CD4-positive, alpha-beta T cell (primary cell): Measurements from ENCODE around the gene PRAMEF1. TPM values are rescaled to one million over a fixed set of nuclear protein-coding genes. Genes with fewer than 3 reads are reported as not detected.

Experiments
- ATAC-seq: fragments of 200-7000 bp; cut with Tn5 transposase; one replicate; pipeline ENCODE4 v1.10.0; 2022; ENCODE audit warnings: mild to moderate bottlenecking; ENCODE audit not compliant: poor library complexity
- CTCF ChIA-PET: fragments of 350-600 bp; sonication (Branson Sonifier 250); formaldehyde crosslinking; loops from one replicate; lab custom pipeline; 2021; ENCODE audit warnings: antibody characterized with exemption, inconsistent platforms; lab: Charles Lee
- POLR2A ChIA-PET: fragments of 350-600 bp; sonication (Branson Sonifier 250); formaldehyde crosslinking; loops from one replicate; lab custom pipeline; 2021; ENCODE audit warnings: antibody characterized with exemption, inconsistent platforms; lab: Charles Lee
- DNase-seq, 14 experiments: peaks; one replicate each; pipeline ENCODE4 v3.0.0-alpha.2; 2013 to 2020; ENCODE audit warnings: mixed read lengths in 2 of 14
- H3K27ac ChIP-seq, 2 donors: one replicate each; pipeline versions ENCODE4 v1.5.1 to v1.7.0; 2013; ENCODE audit warnings: low read length in 2 of 2, low read depth in 1 of 2, mild to moderate bottlenecking in 1 of 2
- H3K27me3 ChIP-seq, 2 experiments: 1 replicate in 1 of 2; 2 replicates in 1 of 2; pipeline versions ENCODE4 v1.6.1 to v1.7.0; 2013; ENCODE audit warnings: low read length in 2 of 2, control low read depth in 1 of 2, mild to moderate bottlenecking in 1 of 2, moderate library complexity in 1 of 2; ENCODE audit not compliant: insufficient read depth in 2 of 2, control insufficient read depth in 1 of 2
- H3K36me3 ChIP-seq: one replicate; pipeline ENCODE4 v1.6.1; 2013; ENCODE audit warnings: low read length, control low read depth; ENCODE audit not compliant: insufficient read depth
- H3K4me1 ChIP-seq: one replicate; pipeline ENCODE4 v1.6.1; 2013; ENCODE audit warnings: low read length, control low read depth; ENCODE audit not compliant: insufficient read depth
- H3K4me3 ChIP-seq: one replicate; pipeline ENCODE4 v1.5.1; 2013; ENCODE audit warnings: mild to moderate bottlenecking, low read length, moderate library complexity
- H3K9me3 ChIP-seq, 2 experiments: 1 replicate in 1 of 2; 2 replicates in 1 of 2; pipeline versions ENCODE4 v1.6.1 to v1.7.0; 2013; ENCODE audit warnings: low read length in 2 of 2, mild to moderate bottlenecking in 2 of 2, control low read depth in 1 of 2, moderate library complexity in 1 of 2; ENCODE audit not compliant: control insufficient read depth in 1 of 2, insufficient read depth in 1 of 2
- H3K27ac Mint-ChIP-seq: one replicate; pipeline ENCODE4 v1.8.0; 2020; ENCODE audit warnings: mixed read lengths
- H3K27me3 Mint-ChIP-seq: one replicate; pipeline ENCODE4 v1.8.0; 2021; ENCODE audit warnings: mixed read lengths
- H3K36me3 Mint-ChIP-seq: one replicate; pipeline ENCODE4 v1.8.0; 2021; ENCODE audit warnings: low read depth, mixed read lengths
- H3K4me1 Mint-ChIP-seq: one replicate; pipeline ENCODE4 v1.8.0; 2021; ENCODE audit warnings: low read depth, mixed read lengths
- H3K4me3 Mint-ChIP-seq: one replicate; pipeline ENCODE4 v1.8.0; 2020; ENCODE audit warnings: mild to moderate bottlenecking, mixed read lengths
- H3K9me3 Mint-ChIP-seq: one replicate; pipeline ENCODE4 v1.8.0; 2020; ENCODE audit warnings: mixed read lengths
- intact Hi-C, 2 experiments: fragments of 100-400 bp; cut with DNase I in 1 of 2; cut with micrococcal nuclease in 1 of 2; formaldehyde crosslinking; loops; one replicate each; pipeline versions ENCODE4 v1.15.1 to v1.9.0; 2023 to 2025; cut with DNase I, micrococcal nuclease
- total RNA-seq, 174 experiments: library from RNA in 2 of 174; stranded (reverse) in 2 of 174; gene quantifications; one replicate each; pipeline ENCODE4 v1.2.3 and lab custom pipeline; 2021 to 2026
- TF ChIP-seq, protein P1 (sequence below): fragments of 200-600 bp; IDR thresholded peaks from one replicate; pipeline ENCODE4 v1.8.0; 2022; ENCODE audit warnings: antibody characterized with exemption, mild to moderate bottlenecking

Gene PRAMEF1
- total RNA-seq, 2 experiments from 2014 or later, result not detected

DNA sequence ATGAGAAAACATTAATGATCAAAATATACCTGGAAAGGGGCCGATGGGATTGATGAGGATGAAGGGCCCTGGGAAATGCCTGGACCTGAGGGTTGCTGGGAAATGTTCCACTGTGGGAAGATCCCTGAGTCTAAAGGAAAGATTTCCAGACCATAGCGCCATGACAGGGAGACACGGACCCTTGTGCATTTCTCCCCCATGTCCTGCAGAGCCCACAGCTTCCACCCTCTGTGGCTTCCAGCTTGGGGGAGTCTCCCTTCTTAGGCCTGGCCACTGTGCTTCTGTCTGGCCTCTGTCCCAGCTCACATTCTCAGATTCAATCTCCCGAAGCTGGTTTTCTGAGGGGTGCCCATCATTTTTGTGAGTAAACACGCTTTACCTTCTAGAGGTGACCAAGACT is 18.7 kb upstream of the PRAMEF1 start:
- no peaks in the 10 kb centered on the region for H3K36me3 Mint-ChIP-seq
- ATAC-seq (no peak), DNase-seq (no peak)
- H3K27me3 Mint-ChIP-seq, result peaks cover 71% of the 10 kb centered on the region
- no peaks in the 10 kb centered on the region for H3K36me3 ChIP-seq
- no peaks in the 10 kb centered on the region for H3K9me3 ChIP-seq
- H3K4me1 ChIP-seq, result no peaks in the 10 kb centered on the region
- H3K27ac ChIP-seq, result no peak overlapping the region
- CTCF ChIA-PET, result no interaction called here
- H3K4me3 Mint-ChIP-seq, result no peak overlapping the region
- TF ChIP-seq, protein P1, sequence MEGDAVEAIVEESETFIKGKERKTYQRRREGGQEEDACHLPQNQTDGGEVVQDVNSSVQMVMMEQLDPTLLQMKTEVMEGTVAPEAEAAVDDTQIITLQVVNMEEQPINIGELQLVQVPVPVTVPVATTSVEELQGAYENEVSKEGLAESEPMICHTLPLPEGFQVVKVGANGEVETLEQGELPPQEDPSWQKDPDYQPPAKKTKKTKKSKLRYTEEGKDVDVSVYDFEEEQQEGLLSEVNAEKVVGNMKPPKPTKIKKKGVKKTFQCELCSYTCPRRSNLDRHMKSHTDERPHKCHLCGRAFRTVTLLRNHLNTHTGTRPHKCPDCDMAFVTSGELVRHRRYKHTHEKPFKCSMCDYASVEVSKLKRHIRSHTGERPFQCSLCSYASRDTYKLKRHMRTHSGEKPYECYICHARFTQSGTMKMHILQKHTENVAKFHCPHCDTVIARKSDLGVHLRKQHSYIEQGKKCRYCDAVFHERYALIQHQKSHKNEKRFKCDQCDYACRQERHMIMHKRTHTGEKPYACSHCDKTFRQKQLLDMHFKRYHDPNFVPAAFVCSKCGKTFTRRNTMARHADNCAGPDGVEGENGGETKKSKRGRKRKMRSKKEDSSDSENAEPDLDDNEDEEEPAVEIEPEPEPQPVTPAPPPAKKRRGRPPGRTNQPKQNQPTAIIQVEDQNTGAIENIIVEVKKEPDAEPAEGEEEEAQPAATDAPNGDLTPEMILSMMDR, result no peak
- no peak overlapping the region for H3K4me3 ChIP-seq
- H3K27ac Mint-ChIP-seq, result no peak overlapping the region
- no peaks in the 10 kb centered on the region for H3K4me1 Mint-ChIP-seq
- no peaks in the 10 kb centered on the region for H3K9me3 Mint-ChIP-seq
- H3K27me3 ChIP-seq, result peaks cover 12 to 18% of the 10 kb centered on the region in 2 experiments
- intact Hi-C loops, result no loop called here
- POLR2A ChIA-PET, result no interaction called here

DNA sequence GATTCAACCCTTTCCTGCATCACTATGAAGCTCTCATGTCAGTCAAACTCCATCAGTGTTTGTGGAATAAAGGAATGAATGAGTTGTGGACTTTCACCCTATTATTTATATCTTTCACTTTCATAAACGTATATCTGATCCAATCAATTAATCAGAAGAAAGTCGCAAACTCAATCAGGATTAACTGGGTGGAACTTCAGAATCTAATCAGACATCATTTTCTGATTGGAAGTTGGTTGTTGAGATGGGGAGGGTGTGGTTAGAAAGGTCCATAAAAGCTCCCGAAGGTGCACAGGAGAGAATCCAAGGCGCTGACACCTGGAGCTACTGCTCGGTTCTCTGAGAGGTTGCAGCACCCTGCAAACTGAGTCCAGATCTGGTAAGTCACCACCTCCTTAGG is 17.8 kb upstream of the PRAMEF1 start, which contains the start of gene PRAMEF12:
Gene PRAMEF12, plus strand, starts transcription at position 301 of the 400 bp plus-strand sequence. CDS start 1,130 bp downstream, outside the sequence.
- no peaks in the 10 kb centered on the region for H3K9me3 Mint-ChIP-seq
- H3K4me1 Mint-ChIP-seq, result no peaks in the 10 kb centered on the region
- POLR2A ChIA-PET, result no interaction called here
- H3K9me3 ChIP-seq, result no peaks in the 10 kb centered on the region
- H3K4me3 Mint-ChIP-seq, result no peak within 1 kb of the TSS
- CTCF ChIA-PET, result no interaction called here
- no peak within 1 kb of the TSS for H3K27ac ChIP-seq
- TF ChIP-seq, protein P1, result no peak
- H3K4me3 ChIP-seq, result no peak within 1 kb of the TSS
- no peaks in the 10 kb centered on the region for H3K36me3 ChIP-seq
- ATAC-seq, result no peak
- peaks cover 75% of the 10 kb centered on the region for H3K27me3 Mint-ChIP-seq
- no peak for DNase-seq
- H3K27ac Mint-ChIP-seq, result no peak within 1 kb of the TSS
- no peaks in the 10 kb centered on the region for H3K36me3 Mint-ChIP-seq
- peaks cover 8 to 15% of the 10 kb centered on the region in 2 experiments for H3K27me3 ChIP-seq
- no peaks in the 10 kb centered on the region for H3K4me1 ChIP-seq
- intact Hi-C loops, result no loop called here

DNA sequence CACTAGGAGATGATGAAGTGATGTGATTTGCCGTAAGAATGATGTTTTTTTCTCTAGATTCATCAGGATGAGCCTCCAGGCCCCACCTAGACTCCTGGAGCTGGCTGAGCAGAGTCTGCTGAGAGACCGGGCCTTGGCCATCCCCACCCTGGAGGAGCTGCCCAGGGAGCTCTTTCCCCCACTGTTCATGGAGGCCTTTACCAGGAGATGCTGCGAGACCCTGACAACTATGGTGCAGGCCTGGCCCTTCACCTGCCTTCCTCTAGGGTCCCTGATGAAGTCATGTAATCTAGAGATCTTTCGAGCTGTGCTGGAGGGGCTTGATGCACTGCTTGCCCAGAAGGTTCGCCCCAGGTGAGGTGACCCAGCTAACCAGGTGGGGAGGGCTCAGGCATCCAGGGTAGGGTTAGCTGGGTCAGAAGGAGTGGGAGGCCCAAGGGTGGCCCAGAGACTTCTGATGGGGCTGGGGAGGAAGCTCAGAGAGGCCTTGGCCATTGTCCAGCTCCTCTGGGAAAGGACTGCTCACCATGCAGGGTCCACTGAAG is 16.3 kb upstream of the PRAMEF1 start:
- H3K36me3 Mint-ChIP-seq, result no peaks in the 10 kb centered on the region
- no peak for ATAC-seq
- H3K36me3 ChIP-seq, result no peaks in the 10 kb centered on the region
- peaks cover 0 to 3% of the 10 kb centered on the region in 2 experiments for H3K27me3 ChIP-seq
- H3K27ac Mint-ChIP-seq, result no peak overlapping the region
- H3K4me3 Mint-ChIP-seq, result no peak overlapping the region
- no peaks in the 10 kb centered on the region for H3K9me3 ChIP-seq
- DNase-seq, result no peak
- H3K27me3 Mint-ChIP-seq, result peaks cover 79% of the 10 kb centered on the region
- ChIA-PET CTCF (no interaction called here), POLR2A (no interaction called here)
- intact Hi-C loops, result no loop called here
- no peak overlapping the region for H3K4me3 ChIP-seq
- no peaks in the 10 kb centered on the region for H3K4me1 ChIP-seq
- no peak overlapping the region for H3K27ac ChIP-seq
- H3K9me3 Mint-ChIP-seq, result no peaks in the 10 kb centered on the region
- H3K4me1 Mint-ChIP-seq, result no peaks in the 10 kb centered on the region
- TF ChIP-seq, protein P1, result no peak
